Fibroblast of lung (primary cell): ENCODE measurements around the gene CCDC138.

ENCODE experiments used
- CTCF ChIP-seq, 2 donors: IDR thresholded peaks in 1 of 2; conservative IDR thresholded peaks in 1 of 2; 1 replicate in 1 of 2; 2 replicates in 1 of 2; pipeline ENCODE4 v1.5.1; 2011 to 2012; ENCODE audit warnings: low read length in 2 of 2, control low read depth in 1 of 2, inconsistent platforms in 1 of 2, low read depth in 1 of 2, mild to moderate bottlenecking in 1 of 2
- EZH2 ChIP-seq: IDR thresholded peaks from 2 replicates; pipeline ENCODE4 v1.5.1; 2012; ENCODE audit warnings: low read length, control low read depth, mild to moderate bottlenecking; ENCODE audit errors: missing control alignments

GRCh38 chr2:108868911-108869310 is 82.3 kb downstream of the CCDC138 start:
- TF ChIP-seq CTCF (conservative IDR thresholded peaks at IDR 0.05 in 1 of 2, IDR thresholded peaks at IDR 0.05 in 1 of 2; ENCODE audit: low read depth in 1 of 2, low read length in 2 of 2), result no peak
- TF ChIP-seq EZH2, result no peak
